UCSD-AML1 (cell line): ENCODE measurements around the gene BSND.

Experiments used
- DNase-seq: peaks from one replicate; lab custom pipeline; 2025; ENCODE audit not compliant: unreplicated experiment; lab: John Stamatoyannopoulos, UW

The BSND gene

GRCh38 chr1:55060133-55060999 lies 61.6 kb downstream of the BSND start:
- DNase-seq, result no peak

GRCh38 chr1:55061000-55061705 lies 62.4 kb downstream of the BSND start:
- no peak for DNase-seq
